ENCODE results near the gene PAK5. TPM values are rescaled to one million over a fixed set of nuclear protein-coding genes. Genes with fewer than 3 reads are reported as not detected.

PAK5 gene
- total RNA-seq, 2 donors from 2014 or later: 0.22 to 0.42 TPM

GRCh38 chr20:9808166-9808565 lies 30.7 kb downstream of the PAK5 start:
- no peak for TF ChIP-seq CTCF (conservative IDR thresholded peaks at IDR 0.05)
- H3K9me3 Mint-ChIP-seq: no peaks in the 10 kb centered on the region

GRCh38 chr20:9807136-9807535 lies 31.7 kb downstream of the PAK5 start:
- no peak overlapping the region for H3K9ac ChIP-seq (ENCODE audit: extremely low read depth, low read length, poor library complexity, severe bottlenecking)
- no peaks in the 10 kb centered on the region for H3K27me3 ChIP-seq (ENCODE audit: control insufficient read depth, insufficient read depth, low read length, poor library complexity, severe bottlenecking)
- TF ChIP-seq CTCF (conservative IDR thresholded peaks at IDR 0.05): no peak
- H3K36me3 ChIP-seq (ENCODE audit: control insufficient read depth, insufficient read depth, low read length): no peaks in the 10 kb centered on the region
- 92 to 98% methylated on average over 2 to 3 of the region's 3 CpGs for WGBS, 2 experiments (ENCODE audit: insufficient coverage in 1 of 2, insufficient read length in 1 of 2)
- Mint-ChIP-seq H3K27ac (no peak overlapping the region), H3K27me3 (ENCODE audit: insufficient read depth) (no peaks in the 10 kb centered on the region), H3K36me3 (ENCODE audit: low read depth) (no peaks in the 10 kb centered on the region), H3K4me3 (no peak overlapping the region), H3K4me1 (no peaks in the 10 kb centered on the region), H3K9me3 (no peaks in the 10 kb centered on the region)
- no peaks in the 10 kb centered on the region for H3K9me3 ChIP-seq (ENCODE audit: control insufficient read depth, low read length)
- H3K4me3 ChIP-seq (ENCODE audit: low read length): no peak overlapping the region
- no peak for DNase-seq
- no peaks in the 10 kb centered on the region for H3K4me1 ChIP-seq (ENCODE audit: control insufficient read depth, insufficient read depth, low read length)
- no peak overlapping the region for H3K27ac ChIP-seq (ENCODE audit: low read depth, low read length)

More at GRCh38 chr20:9808166-9808565, 30.7 kb downstream of the PAK5 start:
- Histone ChIP-seq H3K27ac (ENCODE audit: low read depth, low read length) (no peak overlapping the region), H3K9me3 (ENCODE audit: control insufficient read depth, low read length) (no peaks in the 10 kb centered on the region), H3K9ac (ENCODE audit: extremely low read depth, low read length, poor library complexity, severe bottlenecking) (no peak overlapping the region), H3K36me3 (ENCODE audit: control insufficient read depth, insufficient read depth, low read length) (no peaks in the 10 kb centered on the region), H3K4me3 (ENCODE audit: low read length) (no peak overlapping the region), H3K4me1 (ENCODE audit: control insufficient read depth, insufficient read depth, low read length) (no peaks in the 10 kb centered on the region), H3K27me3 (ENCODE audit: control insufficient read depth, insufficient read depth, low read length, poor library complexity, severe bottlenecking) (no peaks in the 10 kb centered on the region)
- H3K27ac Mint-ChIP-seq: no peak overlapping the region
- no peak for DNase-seq
- no peaks in the 10 kb centered on the region for H3K4me1 Mint-ChIP-seq
- H3K4me3 Mint-ChIP-seq: no peak overlapping the region
- no peaks in the 10 kb centered on the region for H3K27me3 Mint-ChIP-seq (ENCODE audit: insufficient read depth)
- H3K36me3 Mint-ChIP-seq (ENCODE audit: low read depth): no peaks in the 10 kb centered on the region
- 90 to 95% methylated on average over 1 of the region's 1 CpG for WGBS, 2 experiments (ENCODE audit: insufficient coverage in 1 of 2, insufficient read length in 1 of 2)

GRCh38 chr20:9800421-9800820 lies 38.5 kb downstream of the PAK5 start:
- H3K4me3 ChIP-seq (ENCODE audit: low read length): no peak overlapping the region
- no peak overlapping the region for H3K4me3 Mint-ChIP-seq
- no peaks in the 10 kb centered on the region for H3K4me1 Mint-ChIP-seq
- no peaks in the 10 kb centered on the region for H3K36me3 Mint-ChIP-seq (ENCODE audit: low read depth)
- no peak overlapping the region for H3K27ac ChIP-seq (ENCODE audit: low read depth, low read length)
- no peak overlapping the region for H3K27ac Mint-ChIP-seq
- H3K9ac ChIP-seq (ENCODE audit: extremely low read depth, low read length, poor library complexity, severe bottlenecking): no peak overlapping the region
- H3K9me3 Mint-ChIP-seq: no peaks in the 10 kb centered on the region
- no peaks in the 10 kb centered on the region for H3K27me3 ChIP-seq (ENCODE audit: control insufficient read depth, insufficient read depth, low read length, poor library complexity, severe bottlenecking)
- H3K4me1 ChIP-seq (ENCODE audit: control insufficient read depth, insufficient read depth, low read length): no peaks in the 10 kb centered on the region
- no peak for TF ChIP-seq CTCF (conservative IDR thresholded peaks at IDR 0.05)
- 87 to 100% methylated on average over 1 of the region's 1 CpG for WGBS, 2 experiments (ENCODE audit: insufficient coverage in 1 of 2, insufficient read length in 1 of 2)
- H3K9me3 ChIP-seq (ENCODE audit: control insufficient read depth, low read length): no peaks in the 10 kb centered on the region
- no peak for DNase-seq
- H3K36me3 ChIP-seq (ENCODE audit: control insufficient read depth, insufficient read depth, low read length): no peaks in the 10 kb centered on the region
- peaks cover 1% of the 10 kb centered on the region for H3K27me3 Mint-ChIP-seq (ENCODE audit: insufficient read depth)
